ENCODE data around the gene DERL2.
"Not testable (repeated sequence)": the region's sequence is repeated elsewhere in the genome, so short reads cannot be mapped to it uniquely, and the experiment has no call there.

The DERL2 gene

DNA sequence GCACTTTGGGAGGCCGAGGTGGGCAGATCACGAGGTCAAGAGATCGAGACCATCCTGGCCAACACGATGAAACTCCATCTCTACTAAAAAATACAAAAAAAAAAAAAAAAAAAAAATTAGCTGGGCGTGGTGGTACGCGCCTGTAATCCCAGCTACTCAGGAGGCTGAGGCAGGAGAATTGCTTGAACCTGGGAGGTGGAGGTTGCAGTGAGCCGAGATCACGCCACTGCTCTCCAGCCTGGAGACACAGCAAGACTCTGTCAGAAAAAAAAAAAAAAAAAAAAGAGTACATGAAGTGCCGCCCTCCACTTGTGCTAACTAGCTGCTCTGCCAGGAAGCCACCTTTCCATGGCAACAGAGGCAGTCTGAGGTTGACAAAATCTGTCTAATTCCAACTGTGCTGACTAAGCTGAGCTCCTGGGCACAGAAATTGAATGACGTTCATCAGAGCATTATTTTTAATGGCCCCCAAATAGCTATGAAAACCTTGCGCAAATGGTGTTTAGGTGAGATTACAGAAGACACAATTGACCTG is 50.1 kb downstream of the DERL2 start:
- DNase-seq, result not testable (repeated sequence)

DNA sequence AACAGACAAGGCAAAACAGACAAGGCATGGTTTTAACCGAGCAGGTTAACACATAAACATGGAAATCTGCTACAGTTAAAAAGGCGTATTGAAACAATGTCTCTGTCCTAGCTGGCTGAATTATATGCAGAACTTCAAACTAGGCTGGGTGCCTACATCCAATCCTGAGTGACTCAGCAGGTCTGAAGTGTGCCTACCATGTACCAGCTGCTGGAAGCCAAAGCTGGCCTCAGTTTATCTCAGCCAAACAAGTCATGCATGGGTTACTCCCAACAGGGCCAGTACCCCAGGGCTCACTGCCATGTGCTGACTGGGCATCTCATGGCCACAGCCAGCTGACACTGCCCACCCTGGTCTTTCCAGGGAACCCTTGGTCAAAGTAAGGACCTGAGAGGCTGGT is 51.0 kb downstream of the DERL2 start:
- DNase-seq, result no peak

GRCh38 chr17:5431949-5432556 is 53.9 kb downstream of the DERL2 start:
- no peak for DNase-seq

- DNase-seq, result not testable (repeated sequence)
Measured at GRCh38 chr17:5431234-5431633, 54.7 kb downstream of the DERL2 start.

GRCh38 chr17:5430413-5430999 is 55.5 kb downstream of the DERL2 start:
- DNase-seq, result no peak

DNA sequence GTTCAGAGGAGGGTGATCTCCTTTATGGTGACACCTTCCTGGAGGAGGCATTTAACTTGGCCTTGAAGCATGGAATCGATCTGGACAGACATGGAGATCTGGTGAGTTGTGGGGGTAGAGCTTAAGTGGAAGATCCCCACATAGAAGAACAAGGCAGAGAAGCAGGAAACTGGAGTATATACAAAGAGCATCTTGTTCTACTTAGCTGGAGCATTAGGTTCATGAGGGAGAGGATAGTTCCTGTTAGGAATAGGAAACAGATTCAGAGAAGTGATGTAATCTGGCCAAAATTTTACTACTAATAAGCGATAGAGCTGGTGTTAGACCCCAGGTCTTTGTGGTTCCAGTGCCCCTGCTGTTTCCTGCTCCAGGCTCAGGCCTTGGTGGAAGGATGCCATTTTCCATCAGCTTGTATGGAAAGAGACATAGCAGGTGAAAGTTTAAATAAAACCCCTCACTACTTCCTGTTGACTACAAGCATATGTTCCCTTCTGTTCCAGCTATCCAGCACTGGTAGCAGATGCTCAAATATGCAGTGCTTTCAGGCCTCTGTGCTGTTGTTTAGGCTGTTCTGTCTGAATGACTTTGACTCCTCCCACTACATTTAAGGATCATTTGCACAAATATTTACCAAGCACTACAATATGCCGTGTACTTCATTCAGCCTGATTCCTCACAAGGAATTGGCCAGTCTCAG is 56.6 kb downstream of the DERL2 start:
- DNase-seq, result no peak

GRCh38 chr17:5425826-5426225 is 60.2 kb downstream of the DERL2 start:
- DNase-seq, result no peak

GRCh38 chr17:5424909-5425308 is 61.1 kb downstream of the DERL2 start:
- DNase-seq, result no peak

GRCh38 chr17:5422505-5422904 is 63.5 kb downstream of the DERL2 start:
- no peak for DNase-seq
